ENCODE results near the gene RPS5.

RPS5 gene

GRCh38 chr19:58349590-58349989 lies 37.5 kb upstream of the RPS5 start:
- no peak for DNase-seq (ENCODE audit: low read depth)
- H3K4me3 ChIP-seq (ENCODE audit: low read depth, low read length) = no peak overlapping the region
- TF ChIP-seq CTCF (IDR thresholded peaks at IDR 0.05; ENCODE audit: insufficient read depth, low read depth, low read length, missing control alignments) = no peak

GRCh38 chr19:58350001-58350861 lies 36.8 kb upstream of the RPS5 start:
- no peak overlapping the region for H3K4me3 ChIP-seq (ENCODE audit: low read depth, low read length)
- no peak for DNase-seq (ENCODE audit: low read depth)
- no peak for TF ChIP-seq CTCF (IDR thresholded peaks at IDR 0.05; ENCODE audit: insufficient read depth, low read depth, low read length, missing control alignments)

GRCh38 chr19:58350871-58351557 lies 36.1 kb upstream of the RPS5 start:
- H3K4me3 ChIP-seq (ENCODE audit: low read depth, low read length) = no peak overlapping the region
- TF ChIP-seq CTCF (IDR thresholded peaks at IDR 0.05; ENCODE audit: insufficient read depth, low read depth, low read length, missing control alignments) = no peak
- no peak for DNase-seq (ENCODE audit: low read depth)

- DNase-seq (ENCODE audit: low read depth) = no peak
- no peak overlapping the region for H3K4me3 ChIP-seq (ENCODE audit: low read depth, low read length)
- TF ChIP-seq CTCF (IDR thresholded peaks at IDR 0.05; ENCODE audit: insufficient read depth, low read depth, low read length, missing control alignments) = no peak
Observed at GRCh38 chr19:58351558-58351878, 35.6 kb upstream of the RPS5 start.

GRCh38 chr19:58351990-58352755 lies 34.9 kb upstream of the RPS5 start:
- no peak for TF ChIP-seq CTCF (IDR thresholded peaks at IDR 0.05; ENCODE audit: insufficient read depth, low read depth, low read length, missing control alignments)
- DNase-seq (ENCODE audit: low read depth) = no peak
- H3K4me3 ChIP-seq (ENCODE audit: low read depth, low read length) = no peak overlapping the region

GRCh38 chr19:58352760-58353671 lies 34.1 kb upstream of the RPS5 start, which contains the start of gene A1BG:
Gene A1BG, minus strand, starts transcription at chr19:58353492. Its CDS starts 55 bp downstream, at chr19:58353437.
- no peak within 1 kb of the TSS for H3K4me3 ChIP-seq (ENCODE audit: low read depth, low read length)

More at GRCh38 chr19:58352760-58353671, 34.1 kb upstream of the RPS5 start, which contains the start of gene A1BG:
- no peak for DNase-seq (ENCODE audit: low read depth)
- TF ChIP-seq CTCF (IDR thresholded peaks at IDR 0.05; ENCODE audit: insufficient read depth, low read depth, low read length, missing control alignments) = no peak

Data from GM12865 (cell line).